Memory B cell (primary cell): ENCODE data around the gene MRPL14.
A peak's percentile ranks its signal among the peaks of the same experiment; 100 is the strongest.

Source experiments
- ATAC-seq: fragments of 150-1000 bp; cut with Tn5 transposase; 2 replicates; pipeline ENCODE4 v1.10.0; 2021; ENCODE audit warnings: low read depth, mild to moderate bottlenecking, moderate library complexity
- DNase-seq, 2 donors: peaks; one replicate each; pipeline ENCODE4 v3.0.0; 2022; ENCODE audit warnings: low spot score in 2 of 2
- H3K27ac Mint-ChIP-seq: one replicate; pipeline ENCODE4 v1.8.0; 2022; ENCODE audit warnings: mild to moderate bottlenecking, moderate library complexity, mixed read lengths
- H3K27me3 Mint-ChIP-seq: one replicate; pipeline ENCODE4 v1.8.0; 2022; ENCODE audit warnings: mixed read lengths
- H3K36me3 Mint-ChIP-seq: one replicate; pipeline ENCODE4 v1.8.0; 2022; ENCODE audit warnings: mild to moderate bottlenecking, mixed read lengths
- H3K4me1 Mint-ChIP-seq: one replicate; pipeline ENCODE4 v1.8.0; 2022; ENCODE audit warnings: mixed read lengths
- H3K4me3 Mint-ChIP-seq: one replicate; pipeline ENCODE4 v1.8.0; 2022; ENCODE audit warnings: mild to moderate bottlenecking, moderate library complexity, mixed read lengths
- H3K9me3 Mint-ChIP-seq: one replicate; pipeline ENCODE4 v1.8.0; 2022; ENCODE audit warnings: mixed read lengths

The MRPL14 gene

GRCh38 chr6:44123544-44123943, 3.7 kb downstream of the MRPL14 start:
- ATAC-seq = no peak
- Mint-ChIP-seq H3K27me3 (no peaks in the 10 kb centered on the region), H3K36me3 (peaks cover 3% of the 10 kb centered on the region), H3K27ac (no peak overlapping the region), H3K4me1 (peaks cover 47% of the 10 kb centered on the region), H3K9me3 (no peaks in the 10 kb centered on the region), H3K4me3 (no peak overlapping the region)
- no peak for DNase-seq

- H3K9me3 Mint-ChIP-seq = no peaks in the 10 kb centered on the region
- DNase-seq = no peak
- ATAC-seq = no peak
- H3K27me3 Mint-ChIP-seq = no peaks in the 10 kb centered on the region
- no peak overlapping the region for H3K4me3 Mint-ChIP-seq
- peaks cover 3% of the 10 kb centered on the region for H3K36me3 Mint-ChIP-seq
- H3K4me1 Mint-ChIP-seq = peaks cover 47% of the 10 kb centered on the region
- H3K27ac Mint-ChIP-seq = no peak overlapping the region
Measured at GRCh38 chr6:44122801-44123200, 4.5 kb downstream of the MRPL14 start.

- Mint-ChIP-seq H3K4me3 (no peak overlapping the region), H3K36me3 (peaks cover 5% of the 10 kb centered on the region), H3K27ac (no peak overlapping the region), H3K4me1 (peaks cover 43% of the 10 kb centered on the region), H3K9me3 (no peaks in the 10 kb centered on the region), H3K27me3 (no peaks in the 10 kb centered on the region)
- DNase-seq (no peak), ATAC-seq (no peak)
Measured at GRCh38 chr6:44120692-44121443, 6.4 kb downstream of the MRPL14 start.

- no peaks in the 10 kb centered on the region for H3K9me3 Mint-ChIP-seq
- peaks cover 39% of the 10 kb centered on the region for H3K4me1 Mint-ChIP-seq
- peak overlapping the region; percentile 8 for H3K27ac Mint-ChIP-seq
- no peak overlapping the region for H3K4me3 Mint-ChIP-seq
- DNase-seq (no peak), ATAC-seq (no peak)
- peaks cover 11% of the 10 kb centered on the region for H3K36me3 Mint-ChIP-seq
- H3K27me3 Mint-ChIP-seq = no peaks in the 10 kb centered on the region
Measured at GRCh38 chr6:44119704-44120262, 7.5 kb downstream of the MRPL14 start.

GRCh38 chr6:44117397-44118128, 9.7 kb downstream of the MRPL14 start:
- DNase-seq (no peak), ATAC-seq (no peak)
- Mint-ChIP-seq H3K4me1 (peaks cover 20% of the 10 kb centered on the region), H3K9me3 (no peaks in the 10 kb centered on the region), H3K27ac (no peak overlapping the region), H3K36me3 (peaks cover 13% of the 10 kb centered on the region), H3K27me3 (no peaks in the 10 kb centered on the region), H3K4me3 (no peak overlapping the region)

GRCh38 chr6:44116641-44117382, 10.4 kb downstream of the MRPL14 start:
- Mint-ChIP-seq H3K4me1 (peaks cover 19% of the 10 kb centered on the region), H3K4me3 (no peak overlapping the region), H3K36me3 (peaks cover 17% of the 10 kb centered on the region), H3K27me3 (no peaks in the 10 kb centered on the region), H3K27ac (peak overlapping the region; percentile 35), H3K9me3 (no peaks in the 10 kb centered on the region)
- ATAC-seq (no peak), DNase-seq (no peak)

- Mint-ChIP-seq H3K4me1 (peaks cover 26% of the 10 kb centered on the region), H3K4me3 (no peak overlapping the region), H3K36me3 (peaks cover 24% of the 10 kb centered on the region), H3K9me3 (no peaks in the 10 kb centered on the region), H3K27ac (peak overlapping the region; percentile 32), H3K27me3 (no peaks in the 10 kb centered on the region)
- no peak for ATAC-seq
- DNase-seq = no peak
Measured at GRCh38 chr6:44115866-44116265, 11.4 kb downstream of the MRPL14 start.

GRCh38 chr6:44113414-44113813, 13.8 kb downstream of the MRPL14 start:
- H3K4me1 Mint-ChIP-seq = peaks cover 16% of the 10 kb centered on the region
- no peak for DNase-seq
- H3K9me3 Mint-ChIP-seq = no peaks in the 10 kb centered on the region
- peaks cover 26% of the 10 kb centered on the region for H3K36me3 Mint-ChIP-seq
- no peak for ATAC-seq
- no peak overlapping the region for H3K27ac Mint-ChIP-seq
- H3K27me3 Mint-ChIP-seq = no peaks in the 10 kb centered on the region
- H3K4me3 Mint-ChIP-seq = no peak overlapping the region

GRCh38 chr6:44111434-44112417, 15.5 kb downstream of the MRPL14 start:
- peak overlapping the region; percentile 15 for H3K27ac Mint-ChIP-seq
- no peaks in the 10 kb centered on the region for H3K9me3 Mint-ChIP-seq
- no peak overlapping the region for H3K4me3 Mint-ChIP-seq
- ATAC-seq = no peak
- H3K36me3 Mint-ChIP-seq = peaks cover 26% of the 10 kb centered on the region
- H3K27me3 Mint-ChIP-seq = no peaks in the 10 kb centered on the region
- DNase-seq = no peak
- peaks cover 11% of the 10 kb centered on the region for H3K4me1 Mint-ChIP-seq

GRCh38 chr6:44110966-44111365, 16.3 kb downstream of the MRPL14 start:
- no peak for ATAC-seq
- Mint-ChIP-seq H3K27me3 (no peaks in the 10 kb centered on the region), H3K4me3 (no peak overlapping the region), H3K36me3 (peaks cover 24% of the 10 kb centered on the region), H3K27ac (no peak overlapping the region), H3K4me1 (peaks cover 8% of the 10 kb centered on the region), H3K9me3 (no peaks in the 10 kb centered on the region)
- no peak for DNase-seq

- Mint-ChIP-seq H3K4me3 (no peak overlapping the region), H3K9me3 (no peaks in the 10 kb centered on the region), H3K4me1 (peaks cover 8% of the 10 kb centered on the region), H3K36me3 (peaks cover 16% of the 10 kb centered on the region), H3K27me3 (no peaks in the 10 kb centered on the region), H3K27ac (no peak overlapping the region)
- ATAC-seq (no peak), DNase-seq (no peak)
Measured at GRCh38 chr6:44110005-44110676, 17.1 kb downstream of the MRPL14 start.

GRCh38 chr6:44109212-44109611, 18.0 kb downstream of the MRPL14 start:
- DNase-seq (no peak), ATAC-seq (no peak)
- H3K4me3 Mint-ChIP-seq = no peak overlapping the region
- H3K27ac Mint-ChIP-seq = no peak overlapping the region
- H3K9me3 Mint-ChIP-seq = no peaks in the 10 kb centered on the region
- H3K4me1 Mint-ChIP-seq = peaks cover 8% of the 10 kb centered on the region
- no peaks in the 10 kb centered on the region for H3K27me3 Mint-ChIP-seq
- H3K36me3 Mint-ChIP-seq = peaks cover 15% of the 10 kb centered on the region

GRCh38 chr6:44108471-44108870, 18.8 kb downstream of the MRPL14 start:
- Mint-ChIP-seq H3K4me3 (no peak overlapping the region), H3K27ac (no peak overlapping the region), H3K36me3 (peaks cover 13% of the 10 kb centered on the region), H3K27me3 (no peaks in the 10 kb centered on the region), H3K9me3 (no peaks in the 10 kb centered on the region), H3K4me1 (peaks cover 8% of the 10 kb centered on the region)
- ATAC-seq (no peak), DNase-seq (no peak)
